HG03280 (cell line): ENCODE measurements around the gene CLCN4.

Experiments used
- ATAC-seq: cut with Tn5 transposase; IDR thresholded peaks from one replicate; pipeline ENCODE4 v1.9.1; 2021; ENCODE audit warnings: mild to moderate bottlenecking, moderate library complexity; ENCODE audit not compliant: unreplicated experiment

Gene CLCN4

GRCh38 chrX:10165580-10166247, 8.9 kb downstream of the CLCN4 start:
- ATAC-seq = no peak

- no peak for ATAC-seq
Measured at GRCh38 chrX:10166248-10166716, 9.5 kb downstream of the CLCN4 start.

- ATAC-seq = no peak
Measured at GRCh38 chrX:10166731-10167151, 10.0 kb downstream of the CLCN4 start.

- peak; percentile 57 for ATAC-seq
Measured at GRCh38 chrX:10167573-10167972, 10.8 kb downstream of the CLCN4 start.

GRCh38 chrX:10168226-10168625, 11.5 kb downstream of the CLCN4 start:
- no peak for ATAC-seq

GRCh38 chrX:10169175-10169574, 12.4 kb downstream of the CLCN4 start:
- no peak for ATAC-seq

- no peak for ATAC-seq
Measured at GRCh38 chrX:10171249-10171648, 14.5 kb downstream of the CLCN4 start.

- no peak for ATAC-seq
Measured at GRCh38 chrX:10172877-10173276, 16.1 kb downstream of the CLCN4 start.

GRCh38 chrX:10173331-10173900, 16.6 kb downstream of the CLCN4 start:
- no peak for ATAC-seq

- ATAC-seq = no peak
Measured at GRCh38 chrX:10174051-10174450, 17.3 kb downstream of the CLCN4 start.

- ATAC-seq = no peak
Measured at GRCh38 chrX:10174810-10175209, 18.0 kb downstream of the CLCN4 start.

GRCh38 chrX:10175319-10175871, 18.6 kb downstream of the CLCN4 start:
- ATAC-seq = no peak

- no peak for ATAC-seq
Measured at GRCh38 chrX:10176121-10177003, 19.6 kb downstream of the CLCN4 start.

GRCh38 chrX:10177004-10177396, 20.2 kb downstream of the CLCN4 start:
- ATAC-seq = no peak

- ATAC-seq = no peak
Measured at GRCh38 chrX:10177601-10178000, 20.8 kb downstream of the CLCN4 start.

GRCh38 chrX:10178866-10179463, 22.2 kb downstream of the CLCN4 start:
- ATAC-seq = no peak

GRCh38 chrX:10183760-10184159, 27.0 kb downstream of the CLCN4 start:
- no peak for ATAC-seq

GRCh38 chrX:10184411-10184810, 27.6 kb downstream of the CLCN4 start:
- ATAC-seq = no peak

- no peak for ATAC-seq
Measured at GRCh38 chrX:10186355-10186754, 29.6 kb downstream of the CLCN4 start.

GRCh38 chrX:10187421-10187820, 30.6 kb downstream of the CLCN4 start:
- no peak for ATAC-seq
